Measurements from ENCODE around the gene TEX54.
"Not testable (repeated sequence)": the region's sequence is repeated elsewhere in the genome, so short reads cannot be mapped to it uniquely, and the experiment has no call there.

TEX54 gene

DNA sequence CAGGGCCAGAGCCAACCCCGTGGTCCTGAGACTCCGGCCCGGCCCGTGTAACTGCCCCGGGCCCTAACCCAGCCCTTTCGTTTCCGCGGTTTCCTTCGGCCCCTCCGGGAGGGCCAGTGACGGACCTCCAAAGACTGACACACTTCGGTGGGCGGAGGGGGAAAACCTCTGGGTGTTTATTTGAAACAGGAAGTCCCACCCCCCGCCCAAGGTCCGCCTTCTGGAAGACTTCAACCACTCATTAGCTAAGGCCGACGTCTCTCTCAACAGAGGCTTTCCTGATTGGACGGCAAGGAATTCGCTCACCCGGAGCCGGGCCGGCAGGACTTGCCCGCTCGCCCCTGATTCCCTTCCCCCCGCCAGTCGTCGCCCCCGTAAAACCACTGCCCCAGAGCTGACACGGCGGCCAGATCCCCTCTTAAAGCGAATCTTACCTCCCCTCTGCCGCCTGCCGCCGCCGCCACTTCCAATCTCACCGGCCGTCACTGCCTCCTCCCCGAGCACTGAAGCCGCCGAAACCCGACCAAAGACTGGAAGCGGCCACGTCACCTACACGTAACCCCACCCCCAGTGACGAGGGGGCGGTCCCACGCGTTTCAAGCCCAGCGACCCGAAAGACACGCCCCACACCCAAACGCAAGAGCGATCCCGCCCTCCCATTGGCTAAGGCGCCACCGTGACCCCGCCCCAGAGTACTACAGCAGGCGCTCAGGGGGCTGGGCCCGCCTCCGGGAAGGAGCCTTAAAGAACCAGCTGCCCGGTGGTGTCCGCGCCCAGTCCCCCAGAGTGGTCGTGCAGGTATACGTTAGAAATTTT lies 913 bp downstream of the TEX54 start, which contains the start of gene STX5:
Gene STX5, minus strand, starts transcription at position 532 of the 816 bp plus-strand sequence. CDS start 808 bp downstream, outside the sequence.
- peak; percentile 99 for DNase-seq (ENCODE audit: low read depth)

DNA sequence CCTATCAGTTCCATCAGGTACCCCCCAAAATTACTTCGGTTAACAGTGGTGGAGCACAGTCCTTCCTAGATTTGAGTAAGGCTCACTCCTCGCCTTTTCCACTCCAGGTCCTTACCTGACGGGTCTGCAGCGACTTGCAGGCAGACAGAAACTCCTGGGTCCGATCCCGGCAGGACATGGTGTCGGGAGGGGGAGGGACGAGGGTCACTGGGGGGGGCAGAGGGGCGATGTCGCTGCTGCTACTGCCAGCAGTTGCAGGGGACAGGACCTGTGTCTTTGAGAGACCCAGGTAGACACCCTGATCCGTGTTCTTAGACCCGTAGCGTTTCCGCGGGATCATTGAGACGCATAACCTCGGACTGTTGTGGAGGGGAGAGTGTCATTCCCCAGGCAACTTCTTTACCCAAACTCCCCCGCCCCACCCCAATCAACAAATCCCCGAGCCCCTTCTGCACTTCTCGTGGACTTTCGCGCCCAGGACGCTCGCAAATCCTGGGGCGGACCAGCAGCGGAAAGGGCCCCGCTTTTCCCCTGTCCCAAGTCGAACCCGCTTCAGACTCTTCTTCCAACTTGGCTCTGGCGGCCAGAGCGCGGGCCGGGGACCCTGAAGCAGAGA lies 1.6 kb downstream of the TEX54 start:
- no peak for DNase-seq (ENCODE audit: low read depth)

DNA sequence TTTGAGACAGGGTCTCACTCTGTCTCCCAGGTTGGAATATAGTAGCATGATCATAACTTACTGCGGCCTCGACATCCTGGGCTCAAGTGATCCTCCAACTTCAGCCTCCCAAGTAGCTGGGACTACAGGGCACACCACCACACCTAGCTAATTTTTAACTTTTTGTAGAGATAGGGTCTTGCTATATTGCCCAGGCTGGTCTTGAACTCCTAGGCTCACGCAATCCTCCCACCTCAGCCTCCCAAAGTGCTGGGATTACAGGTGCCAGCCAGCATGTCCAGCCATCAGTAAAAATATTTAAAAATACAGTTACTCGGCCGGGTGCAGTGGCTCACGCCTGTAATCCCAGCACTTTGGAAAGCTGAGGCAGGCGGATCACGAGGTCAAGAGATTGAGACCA lies 4.5 kb downstream of the TEX54 start:
- not testable (repeated sequence) for DNase-seq (ENCODE audit: low read depth)

- DNase-seq (ENCODE audit: low read depth), result no peak
Measured at GRCh38 chr11:62823677-62824076, 9.0 kb downstream of the TEX54 start.

- DNase-seq (ENCODE audit: low read depth), result no peak
Measured at GRCh38 chr11:62817129-62817528, 15.5 kb downstream of the TEX54 start.

- no peak for DNase-seq (ENCODE audit: low read depth)
Measured at GRCh38 chr11:62816557-62816956, 16.1 kb downstream of the TEX54 start.

DNA sequence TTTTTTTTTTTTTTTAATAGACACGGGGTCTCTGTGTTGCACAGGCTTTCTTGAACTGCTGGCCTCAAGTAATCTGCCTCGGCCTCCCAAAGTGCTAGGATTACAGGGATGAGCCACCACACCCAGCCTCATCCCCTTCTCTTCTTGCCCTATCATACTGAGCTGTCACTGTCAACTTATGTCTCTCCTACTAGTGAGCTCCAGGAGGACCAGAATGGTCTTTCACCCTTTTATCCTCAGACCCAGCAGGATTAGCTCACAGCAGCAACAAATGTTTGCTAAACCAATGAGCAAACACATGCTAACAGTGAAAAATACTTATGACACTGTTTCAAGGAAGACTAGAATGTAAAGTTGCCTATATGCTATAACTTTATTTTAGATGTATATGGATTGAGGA lies 21.0 kb downstream of the TEX54 start:
- DNase-seq (ENCODE audit: low read depth), result no peak

GRCh38 chr11:62810748-62811147 lies 21.9 kb downstream of the TEX54 start:
- DNase-seq (ENCODE audit: low read depth), result no peak

DNA sequence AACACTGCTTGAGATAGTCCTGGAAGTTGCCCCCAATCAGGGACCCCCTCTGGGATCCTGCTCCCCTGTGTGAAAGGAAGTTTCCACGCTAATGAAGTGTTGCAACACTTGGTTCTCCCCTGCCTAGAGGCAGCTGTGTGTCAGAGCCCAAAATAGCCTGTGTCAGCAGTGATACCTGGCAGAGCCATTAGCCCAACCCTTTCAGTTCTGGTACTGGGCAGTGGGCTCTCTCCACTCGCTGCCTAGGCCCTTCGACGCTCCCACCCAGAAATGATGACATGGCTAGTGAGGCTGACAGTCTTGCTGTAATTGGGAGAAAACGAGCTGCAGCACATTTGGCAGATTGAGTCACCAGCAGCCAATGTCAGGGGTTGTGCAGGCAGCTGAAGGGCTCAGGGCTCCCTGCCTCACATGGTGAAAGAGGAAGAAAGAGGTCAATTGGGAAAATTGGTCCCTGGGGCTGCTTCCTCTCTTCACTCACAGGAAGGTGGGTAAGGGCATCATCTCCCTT lies 26.0 kb downstream of the TEX54 start:
- peak; percentile 42 for DNase-seq (ENCODE audit: low read depth)

DNA sequence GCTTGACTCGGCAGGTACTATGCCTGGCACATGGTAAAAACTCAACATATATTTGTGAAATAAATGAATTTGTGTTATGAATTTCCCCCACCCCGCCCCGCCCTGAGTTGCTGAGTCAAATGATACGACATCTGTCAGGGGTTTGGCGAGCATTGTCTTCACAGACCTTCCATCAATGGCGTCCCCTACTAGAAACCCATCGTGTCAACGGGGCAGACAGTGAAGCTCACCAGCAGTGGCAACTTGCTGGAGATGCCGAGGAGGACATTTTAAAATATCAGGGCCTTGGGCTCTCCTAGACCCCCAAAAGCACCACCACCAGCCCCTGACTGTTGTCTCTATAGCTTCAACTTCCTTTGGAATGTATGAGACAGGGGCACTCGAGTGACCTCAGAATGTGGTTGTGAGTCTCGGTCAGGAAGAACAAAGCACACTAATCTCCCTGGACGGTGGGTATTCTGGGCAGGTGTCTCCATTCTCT lies 26.6 kb downstream of the TEX54 start:
- DNase-seq (ENCODE audit: low read depth), result peak; percentile 57

DNA sequence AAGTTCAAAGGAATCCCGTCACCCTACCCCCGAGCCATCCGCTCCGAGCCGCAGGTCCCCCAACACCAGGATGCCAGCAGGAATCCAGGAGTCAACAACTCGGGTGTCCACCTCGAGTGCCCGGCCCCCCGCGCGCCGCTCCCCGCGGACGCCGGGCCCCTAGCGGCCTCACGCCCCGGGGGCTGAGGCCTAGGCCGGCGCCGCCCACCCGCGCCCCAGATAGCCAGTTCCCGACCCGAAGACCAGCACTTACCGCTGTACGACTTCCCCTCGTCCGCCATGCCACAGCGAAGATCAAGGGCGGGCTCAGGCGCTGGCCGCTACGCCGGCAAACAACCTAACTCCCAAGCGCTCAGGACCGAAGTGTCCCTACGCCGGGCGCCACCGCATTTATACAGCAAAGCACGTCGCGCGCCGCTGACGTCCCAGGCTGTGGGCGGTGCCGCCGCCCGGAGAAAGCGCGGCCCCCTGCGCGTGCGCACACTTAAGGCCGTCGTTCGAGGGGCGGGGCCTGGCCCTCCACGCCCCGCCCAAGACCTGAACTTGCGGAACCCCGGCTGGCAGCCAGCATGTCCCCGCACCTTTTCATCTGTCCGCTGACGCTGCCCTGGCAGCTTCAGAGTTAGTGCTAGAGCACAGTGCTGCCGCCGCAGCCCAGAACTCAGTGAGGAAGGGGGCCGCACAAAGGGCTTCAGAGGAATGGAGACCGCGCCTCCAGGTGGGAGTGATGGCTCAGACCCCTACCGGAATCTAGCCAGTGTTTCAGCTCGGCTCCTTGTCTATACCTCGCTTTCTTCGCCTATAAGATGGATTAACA lies 27.4 kb downstream of the TEX54 start, which contains the start of gene NXF1:
Gene NXF1, minus strand, starts transcription at position 365 of the 817 bp plus-strand sequence. Its CDS starts 84 bp downstream, at position 281.
- peak; percentile 94 for DNase-seq (ENCODE audit: low read depth)

GRCh38 chr11:62804310-62805075 lies 28.1 kb downstream of the TEX54 start:
- DNase-seq (ENCODE audit: low read depth), result peak; percentile 58

- DNase-seq (ENCODE audit: low read depth), result no peak
Measured at GRCh38 chr11:62801071-62801470, 31.6 kb downstream of the TEX54 start.

- DNase-seq (ENCODE audit: low read depth), result no peak
Measured at GRCh38 chr11:62799486-62799885, 33.2 kb downstream of the TEX54 start.

DNA sequence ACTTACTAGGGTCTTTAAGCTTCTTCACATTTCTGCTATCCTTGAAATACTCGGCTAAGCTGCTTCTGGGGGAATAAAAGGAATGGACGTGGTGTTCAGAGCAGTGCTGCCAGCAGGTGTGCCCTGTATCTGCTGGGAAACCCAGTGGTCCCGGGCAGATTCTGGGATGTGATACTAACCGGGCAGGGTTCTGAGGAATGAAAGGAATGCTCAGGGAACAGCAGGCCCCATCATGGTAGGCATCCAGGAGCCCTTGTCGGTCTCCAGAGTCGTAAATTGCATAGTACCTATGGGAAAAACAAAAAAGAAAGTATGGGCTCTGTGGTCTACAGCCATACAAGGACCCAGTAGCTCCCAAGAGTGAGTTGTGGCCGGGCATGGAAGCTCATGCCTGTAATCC lies 36.4 kb downstream of the TEX54 start:
- no peak for DNase-seq (ENCODE audit: low read depth)

- peak; percentile 38 for DNase-seq (ENCODE audit: low read depth)
Measured at GRCh38 chr11:62794201-62794775, 38.4 kb downstream of the TEX54 start.

GRCh38 chr11:62792202-62792575 lies 40.5 kb downstream of the TEX54 start:
- DNase-seq (ENCODE audit: low read depth), result no peak

- DNase-seq (ENCODE audit: low read depth), result peak; percentile 87
Measured at GRCh38 chr11:62791501-62792201, 41.0 kb downstream of the TEX54 start, which contains the start of gene TMEM223. Gene TMEM223, minus strand, starts transcription at chr11:62792006. Its CDS starts 12 bp downstream, at chr11:62791994.

GRCh38 chr11:62789576-62789975 lies 43.1 kb downstream of the TEX54 start:
- no peak for DNase-seq (ENCODE audit: low read depth)

GRCh38 chr11:62788991-62789390 lies 43.6 kb downstream of the TEX54 start:
- no peak for DNase-seq (ENCODE audit: low read depth)
